Measurements from ENCODE around the gene MYO3B.
A peak's percentile ranks its signal among the peaks of the same experiment; 100 is the strongest.

MYO3B gene

DNA sequence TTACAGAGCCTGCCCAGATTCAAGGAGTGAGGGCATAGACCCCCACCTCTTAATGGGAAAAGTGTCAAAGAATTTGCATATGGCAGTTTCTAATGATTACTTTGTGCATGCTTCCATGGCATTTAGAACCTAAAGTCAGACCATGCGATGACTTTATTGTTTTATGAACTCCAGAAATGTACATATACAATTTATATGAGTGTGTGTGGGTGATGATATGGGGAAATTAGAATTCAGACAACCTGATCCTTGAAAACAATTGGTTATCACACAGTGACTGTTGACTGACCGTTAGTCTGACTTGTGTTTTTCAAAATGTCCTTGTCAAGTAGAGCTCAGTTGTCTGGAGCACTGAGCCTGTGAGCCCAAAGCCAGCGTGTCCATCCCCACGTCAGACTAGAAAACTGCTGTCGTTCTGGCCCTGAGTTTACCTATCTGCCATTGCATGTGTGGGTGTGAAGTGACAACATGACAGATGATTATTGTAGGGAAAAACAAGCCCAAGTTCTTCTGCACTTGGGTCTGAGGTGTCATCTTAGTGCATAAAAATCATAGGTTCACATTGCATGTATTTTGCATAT is 128.4 kb downstream of the MYO3B start:
- no peak for DNase-seq

DNA sequence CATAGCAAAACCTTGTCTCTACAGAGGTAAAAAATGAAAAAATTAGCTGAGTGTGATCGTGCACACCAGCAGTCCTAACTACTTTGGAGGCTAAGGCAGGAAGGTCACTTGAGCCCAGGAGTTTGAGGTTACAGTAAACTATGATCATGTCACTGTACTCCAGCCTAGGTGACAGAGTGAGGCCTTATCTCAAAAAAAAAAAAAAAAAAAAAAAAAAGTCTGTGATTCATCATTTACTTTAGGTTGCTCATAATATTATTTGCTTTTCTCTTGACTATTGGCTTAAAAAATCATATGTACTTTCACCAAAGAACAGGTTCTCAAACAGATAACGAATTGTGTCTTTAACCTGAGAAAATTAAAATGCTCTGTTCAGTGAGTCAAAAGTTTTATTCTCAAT is 129.1 kb downstream of the MYO3B start:
- no peak for DNase-seq

DNA sequence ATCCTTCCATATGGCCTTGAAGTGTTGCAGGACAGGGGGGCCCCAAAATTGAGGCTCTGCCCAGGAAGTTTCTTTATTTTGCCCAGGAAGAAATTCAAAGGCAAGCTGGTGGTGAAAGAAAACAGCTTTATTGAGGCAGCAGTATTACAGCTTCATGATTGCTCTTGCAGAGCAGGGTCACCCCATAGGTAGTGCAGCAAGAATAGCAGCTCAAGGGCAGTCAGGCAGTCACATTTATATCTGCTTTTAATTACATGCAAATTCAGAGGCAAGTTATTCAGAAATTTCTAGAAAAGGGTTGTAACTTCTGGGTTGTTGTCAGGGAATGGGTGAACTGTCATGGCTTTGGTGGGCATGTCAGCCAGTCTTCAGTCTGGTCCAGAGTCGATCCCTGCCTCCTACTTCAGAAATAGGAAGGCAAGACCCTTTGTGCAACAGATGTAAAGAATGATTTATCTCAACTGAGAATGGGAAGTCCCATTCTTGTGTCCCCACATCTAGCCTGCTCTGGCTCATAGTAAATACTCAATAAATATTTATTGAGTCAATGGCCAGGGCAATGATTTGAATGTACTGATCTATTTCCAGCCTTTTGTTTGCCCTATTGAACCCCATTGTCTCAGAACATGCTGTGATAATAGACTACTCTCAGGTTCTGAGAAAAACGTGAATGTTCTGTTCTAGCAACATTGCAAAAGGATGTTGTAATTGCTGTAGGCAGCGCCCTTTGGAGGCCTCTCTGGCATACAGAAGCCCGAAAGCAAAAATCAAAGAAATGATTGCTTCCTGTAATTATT is 129.8 kb downstream of the MYO3B start:
- DNase-seq: no peak

DNA sequence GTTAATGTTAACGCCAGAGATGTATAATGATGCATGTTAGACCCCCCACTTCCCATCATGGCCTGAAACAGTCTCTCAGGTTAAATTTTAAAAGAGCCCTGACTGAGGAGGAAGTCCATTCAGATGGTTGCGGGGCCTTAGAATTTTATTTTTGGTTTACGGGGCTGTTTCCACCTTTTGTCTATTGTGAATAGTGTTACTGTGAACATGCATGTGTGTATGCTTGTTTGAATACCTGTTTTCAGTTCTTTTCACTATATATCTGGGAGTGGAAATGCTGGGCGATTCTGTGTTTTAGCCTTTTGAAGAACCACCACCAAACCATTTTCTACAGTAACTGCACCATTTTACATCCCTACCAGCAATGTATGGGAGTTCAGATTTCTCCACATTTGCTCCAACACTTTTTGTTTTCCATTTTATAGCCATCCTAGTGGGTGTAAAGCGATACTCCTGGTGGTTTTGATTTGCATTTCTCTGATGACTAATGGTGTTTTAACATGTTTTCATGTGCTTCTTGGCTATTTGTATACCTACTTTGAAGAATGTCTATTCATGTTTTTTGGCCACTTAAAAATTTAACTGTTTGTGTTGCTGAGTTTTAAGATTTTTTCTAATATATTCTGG is 133.0 kb downstream of the MYO3B start:
- DNase-seq: no peak

DNA sequence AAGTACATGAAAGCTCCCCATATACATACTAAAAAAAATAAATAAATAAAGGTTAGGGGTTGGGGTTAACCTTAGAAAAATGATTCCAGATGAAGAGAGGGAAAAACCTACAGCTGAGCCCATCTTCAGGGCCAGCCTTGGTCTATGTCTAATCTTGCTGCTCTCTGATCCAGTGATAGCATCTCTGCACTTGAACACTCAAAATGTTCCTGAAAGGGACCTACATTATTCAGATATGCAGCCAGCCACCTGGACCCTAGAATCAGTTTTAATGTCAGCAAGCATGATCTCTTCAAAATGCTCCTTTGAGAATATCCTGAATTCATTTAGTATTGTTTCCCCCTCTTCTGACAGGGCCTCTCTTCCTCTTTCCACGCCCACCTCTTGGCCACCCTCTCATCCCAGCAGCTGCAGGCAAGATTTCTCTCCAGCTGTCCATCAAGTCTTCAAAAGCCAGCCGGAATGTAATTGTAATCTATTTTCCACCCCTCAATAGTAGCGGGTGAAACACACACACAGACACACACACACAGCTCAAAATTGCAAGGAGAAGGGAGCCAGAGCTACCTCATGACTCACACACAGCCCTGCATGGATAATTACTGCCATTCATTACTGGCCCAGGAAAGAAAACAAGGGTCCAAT is 135.5 kb downstream of the MYO3B start:
- DNase-seq: no peak

DNA sequence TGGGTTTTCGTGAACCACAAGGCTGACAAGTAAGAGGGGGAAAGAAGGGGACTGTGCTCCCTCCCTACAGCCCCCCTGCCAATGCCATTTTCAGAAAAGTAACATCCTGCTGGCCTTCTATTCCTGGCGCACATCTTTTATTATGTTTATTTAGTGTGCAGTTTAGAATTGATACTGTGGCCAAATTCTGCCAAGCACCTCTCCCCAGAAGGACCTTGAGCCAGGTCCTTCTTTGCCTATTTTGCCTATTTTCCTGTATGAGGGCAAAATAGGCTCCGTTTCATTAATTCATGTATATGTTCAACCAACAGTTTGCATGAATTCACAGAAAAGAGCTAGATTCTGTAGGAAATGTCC is 136.0 kb downstream of the MYO3B start:
- DNase-seq: no peak

DNA sequence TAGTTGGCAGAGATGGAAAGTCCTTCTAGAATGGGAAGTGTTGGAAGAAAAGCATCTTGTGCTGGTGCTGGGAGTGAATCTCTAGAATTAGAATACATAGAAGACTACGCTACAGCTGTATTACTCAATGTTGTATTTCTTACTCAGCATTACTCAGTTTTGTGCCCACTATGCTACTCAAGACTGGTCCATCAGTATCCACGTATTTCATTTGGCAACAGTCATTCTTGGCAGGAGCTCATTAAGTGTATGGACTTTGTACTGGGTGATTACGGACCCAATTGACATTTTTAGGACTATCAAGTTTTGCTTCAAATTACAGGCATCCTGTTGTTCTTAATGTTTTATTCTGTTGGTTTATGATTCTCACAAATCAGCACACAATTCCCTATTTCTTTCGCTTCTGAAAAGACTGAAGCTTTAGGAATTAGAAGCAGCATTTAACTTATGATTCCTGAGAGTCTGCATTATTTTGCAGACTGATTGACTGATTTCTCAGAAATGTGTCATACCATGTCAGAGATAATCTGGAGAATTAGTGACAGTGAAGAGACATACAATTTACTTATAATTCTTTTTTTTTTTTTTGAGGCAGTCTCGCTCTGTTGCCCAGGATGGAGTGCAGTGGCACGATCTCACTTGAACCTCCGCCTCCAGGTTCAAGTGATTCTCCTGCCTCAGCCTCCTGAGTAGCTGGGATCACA is 136.9 kb downstream of the MYO3B start:
- no peak for DNase-seq

DNA sequence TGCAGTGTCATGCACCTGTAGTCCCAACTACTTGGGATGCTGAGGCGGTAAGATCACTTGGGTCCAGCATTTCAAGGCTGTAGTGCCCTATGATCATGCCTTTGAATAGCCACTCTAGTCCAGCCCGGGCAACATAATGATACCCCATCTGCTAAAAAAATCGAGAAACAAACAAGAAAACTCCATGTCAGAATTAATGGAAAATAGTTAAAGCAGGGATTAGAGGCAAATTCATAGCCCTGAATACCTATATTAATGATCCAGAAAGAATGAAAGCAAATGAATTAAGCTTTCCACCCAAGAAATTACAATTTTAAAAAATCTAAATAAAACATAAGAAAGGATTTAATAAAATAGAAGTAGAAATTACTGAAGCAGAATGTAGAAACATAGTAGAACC is 143.0 kb downstream of the MYO3B start:
- DNase-seq: no peak

DNA sequence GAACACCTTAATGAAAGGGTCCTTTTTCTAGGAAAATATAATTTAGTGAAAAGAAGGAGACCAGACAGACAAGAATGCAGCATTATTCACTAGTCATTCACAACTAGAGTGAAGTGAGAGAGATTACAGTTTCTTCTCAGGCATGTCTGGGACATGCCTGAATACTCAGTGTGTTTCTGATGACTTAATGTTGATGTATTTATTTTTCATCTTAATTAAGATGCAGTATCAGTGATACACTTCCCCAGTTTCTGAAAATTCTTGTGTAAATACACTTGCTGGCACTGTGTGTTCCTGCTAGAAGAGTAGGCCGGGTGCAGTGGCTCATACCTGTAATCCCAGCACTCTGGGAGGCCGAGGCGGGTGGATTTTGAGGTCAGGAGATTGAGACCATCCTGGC is 143.6 kb downstream of the MYO3B start:
- DNase-seq: no peak

DNA sequence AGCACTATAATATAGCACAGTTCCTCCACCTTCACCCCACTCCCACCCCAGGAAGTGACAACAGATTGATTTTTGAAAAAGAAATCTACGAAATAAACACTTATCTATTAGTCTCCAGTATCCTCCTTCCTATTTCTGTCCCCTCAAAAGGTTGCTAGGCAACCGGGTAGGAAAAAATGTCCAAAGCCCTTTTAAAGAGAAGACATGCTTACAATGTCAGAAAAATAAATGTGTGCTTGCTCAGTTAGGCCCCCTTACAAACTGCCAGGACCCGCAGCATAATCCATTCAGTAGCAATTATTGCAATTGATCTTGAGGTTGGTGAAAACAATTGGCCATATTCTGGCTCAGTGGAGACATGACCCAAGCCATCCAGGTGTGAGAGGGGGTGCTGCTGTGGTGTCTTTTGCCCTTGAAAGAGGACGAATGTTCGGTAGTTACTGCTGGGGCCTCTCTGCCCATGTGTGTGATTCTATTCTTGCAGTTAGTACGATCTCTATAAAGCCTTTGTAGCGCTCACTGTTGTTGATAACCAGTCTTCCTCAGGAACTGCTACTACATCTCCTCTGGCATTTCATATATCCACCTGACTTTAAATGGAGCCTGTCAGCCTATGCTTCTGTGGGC is 144.3 kb downstream of the MYO3B start:
- no peak for DNase-seq

DNA sequence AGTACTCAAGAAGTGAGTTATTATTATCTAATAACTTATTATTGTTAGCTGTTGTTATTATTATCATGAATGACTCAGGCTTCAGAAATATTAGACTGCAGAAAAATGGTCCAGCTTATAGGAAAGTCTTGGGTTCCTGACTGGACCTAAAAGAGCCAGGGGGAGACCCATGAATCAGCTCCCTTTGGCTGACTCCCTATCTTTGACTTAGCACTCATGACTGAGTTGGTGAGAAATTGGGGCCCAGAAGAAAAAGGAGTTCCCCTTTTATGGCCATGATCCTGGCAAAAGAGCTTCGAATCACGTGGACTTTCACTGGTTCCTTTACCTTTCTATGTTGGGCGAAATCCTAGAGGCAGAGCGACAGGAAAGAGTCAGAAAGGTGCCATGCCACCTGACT is 145.8 kb downstream of the MYO3B start:
- no peak for DNase-seq

DNA sequence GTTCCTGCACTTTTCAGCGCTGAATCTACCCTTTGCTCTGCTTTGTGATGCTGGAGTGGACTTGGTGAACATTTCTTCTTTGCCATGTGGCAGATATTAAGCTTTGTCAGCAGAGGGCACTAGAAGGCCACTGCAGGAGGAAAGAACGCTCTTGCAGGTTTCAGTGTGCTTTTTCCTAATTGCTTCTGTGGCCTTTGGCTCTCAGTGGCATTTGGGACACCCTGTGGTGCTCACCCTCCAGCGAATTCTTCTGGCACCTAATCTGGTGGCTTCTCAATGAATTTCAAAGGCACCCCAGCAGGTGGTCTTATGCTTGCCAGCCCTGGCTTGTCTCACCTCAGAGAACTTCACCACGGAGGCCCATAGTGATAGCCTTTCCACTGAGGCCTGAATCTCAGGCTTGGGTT is 146.7 kb downstream of the MYO3B start:
- peak; percentile 66 for DNase-seq

DNA sequence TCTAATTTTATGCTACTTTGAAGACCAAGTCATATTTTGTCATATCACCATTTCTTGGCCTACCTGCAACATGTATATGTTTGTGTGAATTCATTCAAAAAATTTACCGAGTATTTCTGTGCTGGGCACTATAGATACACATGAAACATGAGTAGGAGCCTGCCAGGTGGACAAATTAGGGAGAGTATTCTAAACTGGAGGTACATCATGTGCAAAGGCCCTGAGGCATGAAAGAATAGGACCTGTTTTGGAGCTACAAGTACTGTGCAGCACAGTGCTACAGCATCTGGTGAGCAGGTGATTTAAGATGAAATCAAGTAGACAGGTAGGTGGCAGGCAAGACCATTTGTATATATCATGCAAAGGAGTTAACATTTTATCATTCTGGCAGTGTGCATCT is 152.9 kb downstream of the MYO3B start:
- DNase-seq: no peak

DNA sequence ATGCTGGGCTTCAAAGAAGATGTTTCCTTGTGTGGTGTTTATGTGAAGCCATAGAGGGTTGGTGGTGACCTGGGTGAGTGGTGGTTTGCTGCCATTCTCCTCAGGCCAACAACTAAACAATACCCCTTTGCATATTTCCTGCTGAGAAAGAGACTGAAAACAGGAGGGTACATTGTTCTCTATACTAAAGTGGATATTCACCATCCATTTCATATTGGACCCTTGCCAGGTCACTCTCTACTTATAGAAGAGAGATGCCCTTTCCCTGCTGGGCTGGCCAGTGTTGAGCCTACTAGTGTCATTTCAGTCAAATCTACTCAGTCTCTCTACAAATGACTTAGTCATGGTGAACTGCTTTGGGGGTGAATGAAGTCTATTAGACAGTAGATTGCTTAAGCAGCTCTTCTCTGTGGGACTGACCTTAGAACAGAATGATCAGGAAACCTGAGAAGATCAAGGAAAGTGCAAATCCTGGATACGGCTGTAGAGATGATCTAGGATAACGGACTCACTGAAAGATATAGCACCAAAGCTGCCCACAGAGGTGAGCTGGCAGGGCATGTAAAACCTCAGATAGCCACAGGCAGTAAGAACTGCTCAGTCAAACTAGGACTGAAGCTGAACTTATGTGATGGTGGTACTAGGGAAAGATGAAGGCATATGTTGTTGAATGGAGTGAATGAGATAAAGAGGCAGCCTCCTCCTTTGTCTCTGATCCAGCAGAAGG is 154.9 kb downstream of the MYO3B start:
- no peak for DNase-seq

DNA sequence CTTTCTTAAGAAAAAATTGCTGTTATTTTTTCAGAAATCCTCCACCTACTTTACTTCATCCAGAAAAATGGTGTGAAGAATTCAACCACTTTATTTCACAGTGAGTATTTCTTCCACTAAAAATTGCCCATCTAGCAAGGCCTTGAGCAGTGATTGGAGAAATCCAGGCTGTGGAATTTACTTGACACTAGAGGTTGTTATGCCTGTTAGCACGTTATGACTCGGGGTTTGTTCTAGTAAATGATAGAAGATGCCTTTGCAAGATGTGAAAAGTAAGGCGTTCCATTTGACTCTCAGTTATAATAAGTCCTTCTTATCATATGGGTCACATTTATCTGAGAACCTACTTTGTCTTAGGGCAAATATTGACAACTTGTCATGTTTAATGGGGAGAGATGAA is 157.4 kb downstream of the MYO3B start:
- no peak for DNase-seq

DNA sequence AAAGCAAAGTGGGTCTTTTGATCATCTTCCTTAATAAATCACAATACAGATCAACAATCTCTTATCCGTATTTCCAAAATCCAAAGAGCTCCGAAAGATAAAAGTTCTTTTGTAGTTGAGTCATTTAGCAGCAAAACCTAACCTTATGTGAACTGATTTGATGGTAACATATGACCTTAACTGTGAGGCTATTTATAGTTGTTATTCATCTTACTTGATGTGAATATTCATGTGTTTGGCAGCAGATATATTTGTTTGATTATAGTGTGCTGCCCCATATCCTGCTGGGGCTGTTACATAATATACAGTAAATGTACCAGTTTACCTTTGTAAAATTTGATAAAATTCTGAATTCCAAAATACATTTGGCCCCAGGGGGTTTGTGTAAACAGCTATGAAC is 158.5 kb downstream of the MYO3B start:
- no peak for DNase-seq

DNA sequence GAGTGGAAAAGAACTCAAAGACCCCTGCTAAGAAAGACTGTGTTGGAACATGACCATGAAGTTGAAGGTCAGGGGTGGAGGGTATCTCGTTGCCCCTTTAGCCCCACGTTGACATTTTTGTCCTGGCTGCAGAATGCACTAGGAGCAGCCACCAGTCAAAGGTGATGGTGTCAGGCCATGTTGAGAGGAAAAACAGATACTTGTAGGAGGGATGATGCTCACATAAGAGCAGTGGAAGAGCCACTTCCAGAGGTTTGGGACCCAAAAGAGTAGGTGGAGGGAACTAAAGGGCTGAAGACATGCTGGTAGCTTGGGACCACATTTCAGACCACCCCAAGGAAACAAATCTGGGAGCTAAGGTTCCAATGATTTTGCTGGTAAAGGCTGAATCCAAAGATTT is 159.0 kb downstream of the MYO3B start:
- DNase-seq: no peak

DNA sequence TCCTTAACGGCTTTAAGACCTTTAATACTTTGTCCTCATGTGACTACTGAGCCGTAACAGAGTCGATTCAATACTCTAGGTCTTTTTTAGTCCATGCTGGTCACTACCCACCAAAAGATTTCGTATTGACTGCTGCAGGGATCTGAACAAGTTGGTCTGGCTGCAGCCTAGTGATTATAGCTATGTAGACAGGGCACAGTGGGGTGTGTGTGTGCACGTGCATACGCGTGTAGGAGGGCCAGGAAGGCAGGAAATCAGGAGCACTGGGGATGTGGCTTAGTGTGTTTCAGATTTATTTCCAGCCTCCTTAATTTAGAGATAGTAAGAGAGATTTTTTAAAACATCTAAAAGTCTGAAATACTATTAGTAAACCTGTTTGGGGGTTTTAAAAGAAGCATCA is 161.4 kb downstream of the MYO3B start:
- DNase-seq: no peak

DNA sequence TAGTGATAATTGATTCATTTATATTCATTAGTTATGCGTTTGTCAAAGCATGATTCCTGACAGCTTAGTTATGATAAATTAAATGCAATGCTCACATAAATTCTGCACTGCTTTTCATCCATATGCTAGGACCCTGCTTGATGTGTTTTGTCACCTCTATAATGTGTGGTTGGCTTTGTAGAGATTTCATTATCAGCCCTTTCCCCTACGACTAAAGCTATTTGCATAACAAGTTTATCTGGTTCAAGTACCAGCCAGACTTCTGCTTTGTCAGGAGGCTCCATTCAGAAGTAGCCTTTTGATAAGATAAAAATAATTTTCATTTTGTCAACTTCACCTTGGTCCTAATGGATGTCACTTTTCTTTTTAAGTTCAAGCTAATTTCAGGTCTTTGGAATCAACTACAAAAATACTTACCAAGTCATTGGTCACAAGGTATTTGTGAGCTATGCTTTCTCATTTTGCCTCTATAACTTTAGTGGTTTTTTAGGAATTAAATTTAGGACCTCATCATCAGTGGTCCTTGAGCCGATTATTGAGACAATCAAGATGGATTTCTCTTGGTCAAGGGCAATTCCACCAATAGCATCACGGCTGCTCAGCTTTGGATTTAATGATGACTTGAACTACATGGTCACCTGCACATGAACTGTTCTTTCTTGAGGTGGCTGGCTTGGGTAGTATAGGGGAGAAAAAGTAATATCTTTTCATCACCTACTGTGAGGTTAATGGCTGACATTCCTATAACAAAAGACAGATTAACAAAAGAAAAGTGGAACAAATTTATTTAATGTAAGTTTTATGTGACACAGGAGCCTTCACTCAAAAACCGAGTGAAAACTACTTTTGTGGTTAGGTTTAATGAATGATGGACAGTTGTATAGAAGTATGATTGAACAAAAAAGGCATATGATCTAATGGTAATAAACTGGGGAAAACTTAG is 162.1 kb downstream of the MYO3B start:
- no peak for DNase-seq

DNA sequence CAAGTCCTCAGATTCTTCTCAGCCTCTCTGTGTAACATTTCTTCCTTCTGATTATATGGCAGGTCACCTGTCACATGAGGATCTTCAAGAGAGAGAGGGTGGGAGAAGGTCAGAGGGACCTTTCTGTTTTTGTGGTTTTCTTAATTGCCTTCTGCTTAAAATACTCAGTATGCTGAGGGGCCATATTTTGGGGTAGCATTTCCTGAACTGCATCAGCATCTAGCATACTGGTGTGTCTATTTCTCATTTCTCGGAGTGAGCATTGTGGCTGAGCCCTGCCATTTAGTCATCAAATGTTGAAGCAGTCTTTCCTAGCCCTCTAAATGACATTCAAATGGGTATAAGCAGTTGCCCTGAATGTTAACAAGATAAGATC is 162.7 kb downstream of the MYO3B start:
- DNase-seq: no peak

Data from hematopoietic multipotent progenitor cell treated with erythropoietin and hydrocortisone succinate and interleukin-3 and kit ligand, for 8 days (in vitro differentiated cells).